Measurements from ENCODE around the gene TRIM52. TPM values are rescaled to one million over a fixed set of nuclear protein-coding genes. Genes with fewer than 3 reads are reported as not detected.

Gene TRIM52
- total and polyA plus RNA-seq, 9 of the 15 experiments (the other 6 are each of a cell fraction or from before 2014, with no cell fraction given): 3.3 to 21.9 (median 13.5) TPM

GRCh38 chr5:181235323-181235688, 25.6 kb downstream of the TRIM52 start:
- Histone ChIP-seq H4K20me1 (replicated peaks; ENCODE audit: control insufficient read depth, insufficient read depth, low read length) (peaks cover 38% of the 10 kb centered on the region), H3K9ac (ENCODE audit: insufficient read depth in 1 of 2, low read depth in 2 of 2, low read length in 2 of 2) (no peak overlapping the region; a peak in 1 of 4 replicates), H2AFZ (ENCODE audit: low read depth, low read length) (no peak overlapping the region), H3K79me2 (ENCODE audit: control insufficient read depth, insufficient read depth, low read length) (peaks cover 32% of the 10 kb centered on the region), H3K27ac (ENCODE audit: extremely low read depth, low read depth, low read length) (peak overlapping the region; percentile 60; the same call in 2 of the 3 replicates), H3K4me2 (ENCODE audit: insufficient read depth, low read length) (no peak overlapping the region), H3K4me3 (no peak overlapping the region), H3K9me3 (replicated peaks; ENCODE audit: control insufficient read depth, insufficient read depth, low read depth, low read length) (no peaks in the 10 kb centered on the region), H3K9me1 (ENCODE audit: control insufficient read depth, insufficient read depth, low read length) (no peaks in the 10 kb centered on the region), H3K27me3 (ENCODE audit: control insufficient read depth in 2 of 2, insufficient read depth in 2 of 2, low read length in 2 of 2) (no peaks in the 10 kb centered on the region), H3K4me1 (replicated peaks in 1 of 2; ENCODE audit: control insufficient read depth in 2 of 2, insufficient read depth in 2 of 2, low read length in 2 of 2) (peaks cover 5 to 21% of the 10 kb centered on the region in 2 experiments; a peak in 4 of 5 replicates), H3K36me3 (ENCODE audit: control insufficient read depth, insufficient read depth, low read length) (peaks cover 98% of the 10 kb centered on the region)
- in situ Hi-C loops (cut with MboI) (no loop called here), intact Hi-C loops (cut with micrococcal nuclease) (no loop called here)
- ATAC-seq (peak; percentile 47), DNase-seq (ENCODE audit: extremely low read depth in 1 of 4, low spot score in 3 of 4) (peak in 2 of 4 experiments; percentile 23 to 34), FAIRE-seq (no peak)
- TF ChIP-seq, protein P1, sequence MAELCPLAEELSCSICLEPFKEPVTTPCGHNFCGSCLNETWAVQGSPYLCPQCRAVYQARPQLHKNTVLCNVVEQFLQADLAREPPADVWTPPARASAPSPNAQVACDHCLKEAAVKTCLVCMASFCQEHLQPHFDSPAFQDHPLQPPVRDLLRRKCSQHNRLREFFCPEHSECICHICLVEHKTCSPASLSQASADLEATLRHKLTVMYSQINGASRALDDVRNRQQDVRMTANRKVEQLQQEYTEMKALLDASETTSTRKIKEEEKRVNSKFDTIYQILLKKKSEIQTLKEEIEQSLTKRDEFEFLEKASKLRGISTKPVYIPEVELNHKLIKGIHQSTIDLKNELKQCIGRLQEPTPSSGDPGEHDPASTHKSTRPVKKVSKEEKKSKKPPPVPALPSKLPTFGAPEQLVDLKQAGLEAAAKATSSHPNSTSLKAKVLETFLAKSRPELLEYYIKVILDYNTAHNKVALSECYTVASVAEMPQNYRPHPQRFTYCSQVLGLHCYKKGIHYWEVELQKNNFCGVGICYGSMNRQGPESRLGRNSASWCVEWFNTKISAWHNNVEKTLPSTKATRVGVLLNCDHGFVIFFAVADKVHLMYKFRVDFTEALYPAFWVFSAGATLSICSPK (IDR thresholded peaks at IDR 0.05; ENCODE audit: borderline replicate concordance): no peak
- 0 out of 4 replicates have a peak, but pooled peaks of 1 of the 2 experiments have one; percentile 5 for TF ChIP-seq TRIM24 (IDR thresholded peaks at IDR 0.05)
- 0 out of 3 replicates have a peak, but pooled peaks of 1 of the 2 experiments have one; percentile 7 for TF ChIP-seq CBX3 (IDR thresholded peaks at IDR 0.05; ENCODE audit: borderline replicate concordance in 1 of 2, low read length in 2 of 2)
- TF ChIP-seq SIRT6 (IDR thresholded peaks at IDR 0.05; ENCODE audit: low read depth, low read length): no peak
- TF ChIP-seq, protein P2, sequence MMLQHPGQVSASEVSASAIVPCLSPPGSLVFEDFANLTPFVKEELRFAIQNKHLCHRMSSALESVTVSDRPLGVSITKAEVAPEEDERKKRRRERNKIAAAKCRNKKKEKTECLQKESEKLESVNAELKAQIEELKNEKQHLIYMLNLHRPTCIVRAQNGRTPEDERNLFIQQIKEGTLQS (IDR thresholded peaks at IDR 0.05): peak; percentile 81
- TF ChIP-seq, protein P2 (CRISPR knock-in tag; conservative IDR thresholded peaks at IDR 0.05): no peak
- TF ChIP-seq HCFC1 (IDR thresholded peaks at IDR 0.05; ENCODE audit: low read depth, low read length): no peak
- no peak for TF ChIP-seq CEBPG (CRISPR knock-in tag; IDR thresholded peaks at IDR 0.05)
- TF ChIP-seq CEBPG (tag; conservative IDR thresholded peaks at IDR 0.05 in 1 of 2, IDR thresholded peaks at IDR 0.05 in 1 of 2): 0 out of 4 replicates have a peak, but pooled peaks of 1 of the 2 experiments have one; percentile 42
- TF ChIP-seq TAF15 (IDR thresholded peaks at IDR 0.05; ENCODE audit: low read depth, low read length): no peak
- TF ChIP-seq NFYB (IDR thresholded peaks at IDR 0.05; ENCODE audit: extremely low read depth, insufficient read length): no peak
- peak; percentile 53; the same call in 1 of the 2 replicates for TF ChIP-seq ATF7 (IDR thresholded peaks at IDR 0.05)
- TF ChIP-seq, protein P3, sequence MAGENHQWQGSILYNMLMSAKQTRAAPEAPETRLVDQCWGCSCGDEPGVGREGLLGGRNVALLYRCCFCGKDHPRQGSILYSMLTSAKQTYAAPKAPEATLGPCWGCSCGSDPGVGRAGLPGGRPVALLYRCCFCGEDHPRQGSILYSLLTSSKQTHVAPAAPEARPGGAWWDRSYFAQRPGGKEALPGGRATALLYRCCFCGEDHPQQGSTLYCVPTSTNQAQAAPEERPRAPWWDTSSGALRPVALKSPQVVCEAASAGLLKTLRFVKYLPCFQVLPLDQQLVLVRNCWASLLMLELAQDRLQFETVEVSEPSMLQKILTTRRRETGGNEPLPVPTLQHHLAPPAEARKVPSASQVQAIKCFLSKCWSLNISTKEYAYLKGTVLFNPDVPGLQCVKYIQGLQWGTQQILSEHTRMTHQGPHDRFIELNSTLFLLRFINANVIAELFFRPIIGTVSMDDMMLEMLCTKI (IDR thresholded peaks at IDR 0.05; ENCODE audit: partially characterized antibody): no peak
- no peak for TF ChIP-seq CTCFL (IDR thresholded peaks at IDR 0.05; ENCODE audit: borderline replicate concordance, insufficient read depth, low read depth, low read length, poor library complexity, severe bottlenecking)
- ChIA-PET CTCF (ENCODE audit: low intra/inter-chr PET ratio) (no interaction called here), POLR2A (interaction anchor here (0.6 to 5.3 kb wide), 14 partner anchors 9 to 194 kb away, joined by 3 to 55 read pairs (median 4); partner anchors contain the start of genes RACK1 and TRIM41)
- WGBS (ENCODE audit: insufficient coverage, low coverage, missing lambda C conversion rate): 62% methylated on average over 5 of the region's 5 CpGs
- BruUV-seq (replicated peaks): TSS peak; percentile 37
